Non-pigmented ciliary epithelial cell (primary cell): ENCODE results near the gene SLC11A1.

Experiments used
- DNase-seq: peaks from one replicate; pipeline ENCODE4 v3.0.0-alpha.2; 2010; ENCODE audit warnings: low read depth

The SLC11A1 gene

DNA sequence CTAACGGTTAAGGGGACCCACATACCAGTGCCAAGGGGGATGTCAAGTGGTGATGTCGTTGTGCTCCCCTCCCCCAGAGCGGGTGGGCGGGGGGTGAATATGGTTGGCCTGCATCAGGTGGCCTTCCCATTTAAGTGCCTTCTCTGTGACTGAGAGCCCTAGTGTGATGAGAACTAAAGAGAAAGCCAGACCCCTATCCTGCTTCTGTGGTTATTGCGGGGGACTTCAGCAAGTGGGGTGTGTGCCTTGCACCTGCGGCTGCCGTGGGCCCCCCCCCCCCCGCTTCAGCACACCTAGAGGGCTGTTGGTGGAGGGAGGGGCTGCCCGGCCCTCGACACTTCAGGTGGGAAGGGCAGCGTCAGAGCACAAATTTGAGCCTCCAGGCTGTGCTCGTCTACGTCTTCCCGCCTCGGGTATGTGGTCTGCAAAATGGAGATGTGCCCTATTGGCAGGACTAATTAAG is 23.7 kb downstream of the SLC11A1 start:
- DNase-seq: no peak

- no peak for DNase-seq
These were observed 24.3 kb downstream of the SLC11A1 start for GRCh38 chr2:218406209-218406948.

DNA sequence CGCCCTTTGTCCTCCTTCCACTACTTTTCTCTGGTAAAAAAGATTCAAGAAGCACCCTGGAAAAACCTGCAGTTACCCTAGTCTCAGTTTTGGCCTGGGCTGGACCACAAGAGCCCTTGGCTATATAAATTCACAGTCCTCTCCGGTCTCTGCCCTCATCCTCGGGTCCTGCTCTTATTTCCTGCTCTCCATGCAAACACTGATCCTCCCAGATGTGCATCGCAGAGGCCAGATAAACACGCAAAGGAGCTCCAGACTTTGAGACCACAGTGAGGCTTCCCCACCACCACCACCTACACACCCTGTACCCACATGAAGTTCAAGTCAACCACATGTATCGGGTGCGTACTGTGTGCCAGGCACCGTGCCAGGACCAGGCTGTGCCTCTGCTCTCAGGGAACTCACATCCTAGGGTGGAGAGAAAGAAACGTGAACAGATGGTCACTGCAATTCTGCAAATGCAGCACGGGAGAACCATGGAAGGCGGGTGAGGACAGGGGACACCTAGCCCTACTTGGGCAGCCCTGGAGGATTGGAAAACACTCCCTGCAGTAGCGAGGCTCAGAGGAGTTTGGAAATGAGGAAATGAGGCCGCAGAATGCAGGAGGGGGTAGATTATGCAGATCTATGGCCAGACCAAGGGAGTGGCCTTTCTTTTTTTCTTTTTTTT is 25.0 kb downstream of the SLC11A1 start:
- DNase-seq: no peak

- no peak for DNase-seq
These were observed 25.6 kb downstream of the SLC11A1 start for GRCh38 chr2:218407717-218408116.

DNA sequence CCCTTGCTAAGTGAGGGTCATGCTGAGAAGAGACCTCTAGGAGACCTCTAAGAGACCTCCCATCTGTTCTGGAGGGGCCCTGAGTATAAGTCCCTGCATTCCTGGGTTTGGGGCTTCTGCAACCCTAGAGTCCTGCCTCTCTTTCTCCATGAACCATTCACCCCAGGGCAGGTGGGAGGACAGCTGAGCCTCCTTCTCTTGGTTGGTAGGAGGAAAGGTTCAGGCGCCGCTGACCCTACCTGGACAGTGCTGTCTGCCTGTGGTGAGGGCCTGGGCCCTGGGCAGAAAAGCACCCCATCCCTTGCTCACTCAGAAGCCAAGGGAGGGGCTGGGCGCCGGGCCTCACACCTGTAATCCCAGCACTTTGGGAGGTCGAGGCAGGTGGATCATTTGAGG is 36.2 kb downstream of the SLC11A1 start:
- no peak for DNase-seq

DNA sequence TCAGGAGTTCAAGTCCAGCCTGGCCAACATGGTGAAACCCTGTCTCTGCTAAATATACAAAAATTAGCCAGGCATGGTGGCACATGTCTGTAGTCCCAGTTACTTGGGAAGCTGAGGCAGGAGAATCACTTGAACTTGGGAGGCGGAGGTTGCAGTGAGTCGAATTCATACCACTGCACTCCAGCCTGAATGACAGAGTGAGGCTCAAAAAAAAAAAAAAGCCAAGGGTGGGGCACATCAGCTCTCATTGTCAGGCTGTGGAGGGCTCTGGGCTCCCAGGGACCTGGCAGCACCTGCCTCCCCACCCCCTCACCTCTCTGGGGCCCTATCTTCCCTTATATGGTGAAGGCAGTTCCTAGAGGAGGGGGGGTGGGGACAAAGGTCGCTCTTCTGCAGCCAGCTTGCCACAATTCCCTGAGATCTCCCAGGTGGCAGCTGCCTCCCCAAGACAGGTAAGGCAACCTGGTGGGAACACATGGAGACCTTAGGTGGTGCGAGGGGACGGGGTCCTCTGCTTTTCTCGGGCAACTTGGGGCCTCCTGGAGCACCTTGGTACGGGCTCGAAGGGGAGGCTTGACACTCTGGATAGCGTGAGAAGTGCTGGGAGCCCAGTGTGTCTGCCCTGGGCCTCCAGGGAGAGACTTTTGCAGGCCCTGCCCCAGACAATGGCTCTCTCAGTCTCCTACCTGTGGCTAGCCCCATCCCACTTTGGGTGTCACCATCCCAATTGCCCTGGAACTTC is 36.8 kb downstream of the SLC11A1 start, which contains the start of gene VIL1:
Gene VIL1 (plus strand): TSS at position 407 of the 742 bp plus-strand sequence. CDS start 4,656 bp downstream, outside the sequence.
- DNase-seq: no peak

GRCh38 chr2:218419630-218420216 is 37.6 kb downstream of the SLC11A1 start:
- DNase-seq: no peak

GRCh38 chr2:218421027-218421426 is 39.0 kb downstream of the SLC11A1 start:
- no peak for DNase-seq

DNA sequence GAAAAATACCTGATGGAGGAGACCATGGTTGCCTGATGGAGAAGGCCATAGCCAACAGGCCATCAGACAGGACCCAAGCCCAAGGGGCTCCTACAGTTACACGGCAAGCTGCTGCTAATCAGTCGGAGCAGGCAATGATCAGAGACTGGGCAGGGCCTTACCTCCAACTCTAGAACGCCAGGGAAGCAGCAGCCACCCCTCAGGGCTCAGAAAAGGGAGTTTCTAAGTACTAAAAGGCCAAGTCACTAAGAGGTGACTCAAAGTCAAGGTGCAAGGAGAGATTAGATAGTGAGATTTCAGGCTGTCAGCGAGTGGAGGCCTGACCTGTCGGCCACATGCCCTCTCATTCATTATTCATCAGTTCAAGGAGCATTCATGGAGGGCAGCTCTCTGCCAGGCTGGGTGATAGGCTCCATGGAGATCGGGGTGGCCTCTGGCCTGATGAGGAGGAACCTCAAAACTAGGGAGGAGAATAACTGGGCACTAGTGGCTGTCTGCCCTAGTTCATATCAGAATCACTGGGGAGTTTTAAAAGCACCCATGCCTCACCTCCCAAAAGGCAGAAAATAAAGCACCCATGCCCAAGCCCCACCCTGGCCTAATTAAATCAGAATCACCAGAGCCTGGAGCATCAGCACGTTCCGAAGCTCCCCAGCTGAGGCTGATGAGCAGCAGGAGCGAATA is 40.5 kb downstream of the SLC11A1 start:
- DNase-seq: no peak

- no peak for DNase-seq
These were observed 41.5 kb downstream of the SLC11A1 start for GRCh38 chr2:218423584-218423983.

DNA sequence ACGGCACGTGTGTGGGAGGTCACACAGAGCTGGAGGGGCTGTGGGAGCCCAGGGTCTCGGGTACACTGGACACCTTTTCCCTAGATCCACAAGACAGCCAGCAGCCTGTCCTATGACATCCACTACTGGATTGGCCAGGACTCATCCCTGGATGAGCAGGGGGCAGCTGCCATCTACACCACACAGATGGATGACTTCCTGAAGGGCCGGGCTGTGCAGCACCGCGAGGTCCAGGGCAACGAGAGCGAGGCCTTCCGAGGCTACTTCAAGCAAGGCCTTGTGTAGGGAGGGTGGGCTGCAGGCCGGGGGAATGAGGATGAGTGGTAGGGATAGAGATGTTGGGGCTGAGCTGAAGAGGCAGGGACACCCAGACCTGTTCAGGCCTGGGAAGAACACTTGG is 43.5 kb downstream of the SLC11A1 start:
- no peak for DNase-seq

DNA sequence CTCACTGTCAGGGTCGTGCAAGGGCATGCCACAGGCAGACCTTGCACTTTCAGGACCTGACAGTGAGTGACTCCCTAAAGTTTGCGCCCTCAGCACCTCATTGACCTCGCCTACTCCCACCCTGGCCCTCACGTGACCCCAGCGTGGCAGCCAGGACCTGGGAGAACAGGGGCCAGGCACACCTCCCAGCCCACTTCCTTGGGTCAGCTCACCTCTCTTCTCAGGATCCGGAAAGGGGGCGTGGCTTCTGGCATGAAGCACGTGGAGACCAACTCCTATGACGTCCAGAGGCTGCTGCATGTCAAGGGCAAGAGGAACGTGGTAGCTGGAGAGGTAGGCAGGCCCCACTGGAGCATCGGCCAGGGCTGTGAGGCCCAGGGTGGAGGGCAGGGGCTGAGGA is 45.7 kb downstream of the SLC11A1 start:
- no peak for DNase-seq

- DNase-seq: no peak
These were observed 46.9 kb downstream of the SLC11A1 start for GRCh38 chr2:218428846-218429558.

GRCh38 chr2:218429911-218430692 is 48.0 kb downstream of the SLC11A1 start:
- DNase-seq: no peak

DNA sequence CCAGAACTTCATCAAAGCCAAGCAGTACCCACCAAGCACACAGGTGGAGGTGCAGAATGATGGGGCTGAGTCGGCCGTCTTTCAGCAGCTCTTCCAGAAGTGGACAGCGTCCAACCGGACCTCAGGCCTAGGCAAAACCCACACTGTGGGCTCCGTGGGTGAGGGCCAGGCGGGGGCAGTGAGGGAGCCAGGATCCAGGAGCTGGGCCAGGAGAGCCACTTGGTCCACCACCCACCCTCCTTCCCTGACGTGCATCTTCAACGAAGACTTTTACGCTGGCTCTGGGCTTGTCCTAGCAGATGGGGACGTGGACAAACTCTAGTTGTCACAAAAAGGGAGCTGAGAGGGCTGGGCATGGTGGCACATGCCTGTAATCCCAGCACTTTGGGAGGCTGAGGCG is 48.6 kb downstream of the SLC11A1 start:
- no peak for DNase-seq

GRCh38 chr2:218431878-218432277 is 49.8 kb downstream of the SLC11A1 start:
- no peak for DNase-seq

DNA sequence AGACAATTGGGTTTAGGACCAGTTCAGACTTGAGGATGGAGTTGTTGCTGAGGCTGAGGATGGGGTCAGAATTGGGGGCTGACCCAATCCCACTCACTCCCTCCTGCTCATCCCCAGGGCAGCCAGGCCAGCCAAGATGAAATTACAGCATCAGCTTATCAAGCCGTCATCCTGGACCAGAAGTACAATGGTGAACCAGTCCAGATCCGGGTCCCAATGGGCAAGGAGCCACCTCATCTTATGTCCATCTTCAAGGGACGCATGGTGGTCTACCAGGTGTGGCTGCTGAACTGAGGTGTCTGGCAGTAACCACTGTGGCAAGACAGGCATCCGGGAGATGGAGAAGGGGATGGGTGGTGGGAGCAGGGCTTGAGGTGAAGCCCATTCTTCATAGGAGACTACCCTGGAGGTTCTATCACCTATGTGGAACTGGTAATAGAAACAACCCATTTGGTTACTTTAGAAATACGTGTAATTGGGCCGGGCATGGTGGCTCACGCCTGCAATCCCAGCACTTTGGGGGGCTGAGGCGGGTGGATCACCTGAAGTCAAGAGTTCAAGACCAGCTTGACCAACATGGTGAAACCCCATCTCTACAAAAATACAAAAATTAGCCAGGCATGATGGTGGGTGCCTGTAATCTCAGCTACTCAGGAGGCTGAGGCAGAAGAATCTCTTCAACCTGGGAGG is 50.7 kb downstream of the SLC11A1 start:
- no peak for DNase-seq

GRCh38 chr2:218434456-218434855 is 52.4 kb downstream of the SLC11A1 start:
- no peak for DNase-seq
